GM11168 (cell line): ENCODE data around the gene IL17RD.
"Not testable (repeated sequence)": the region's sequence is repeated elsewhere in the genome, so short reads cannot be mapped to it uniquely, and the experiment has no call there.

Source experiments
- in situ Hi-C: fragments of 300-500 bp; cut with MboI; formaldehyde crosslinking; loops from one replicate; pipeline ENCODE4 v1.12.0; 2022; ENCODE audit warnings: low sequenced_read_pairs; ENCODE audit not compliant: unreplicated experiment

The IL17RD gene

GRCh38 chr3:57097536-57097935, 67.6 kb downstream of the IL17RD start:
- in situ Hi-C loops, result no loop called here

DNA sequence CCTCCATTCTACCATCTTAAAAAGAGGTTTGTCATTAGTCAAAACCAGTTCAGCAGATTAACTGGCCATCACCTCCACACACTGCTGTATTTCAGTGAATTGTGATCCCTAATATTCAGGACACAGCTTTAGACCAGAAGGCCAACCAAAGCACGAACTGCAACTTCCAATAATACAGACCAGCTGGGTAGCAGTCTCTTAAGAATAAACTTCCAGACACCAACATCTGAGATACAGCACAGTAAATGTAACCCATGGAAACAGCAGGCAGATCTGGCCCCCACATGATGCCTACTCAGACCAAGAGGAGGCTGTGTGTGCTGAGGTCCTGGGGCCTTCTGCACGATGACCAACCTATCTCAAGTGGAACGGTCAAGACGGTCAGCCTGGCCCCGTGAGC, 69.8 kb downstream of the IL17RD start:
- in situ Hi-C loops, result no loop called here

GRCh38 chr3:57094575-57094974, 70.6 kb downstream of the IL17RD start:
- in situ Hi-C loops, result no loop called here

GRCh38 chr3:57093971-57094535, 71.1 kb downstream of the IL17RD start:
- in situ Hi-C loops, result no loop called here

- in situ Hi-C loops, result no loop called here
These were observed 71.7 kb downstream of the IL17RD start for GRCh38 chr3:57093489-57093888.

- in situ Hi-C loops, result no loop called here
These were observed 73.5 kb downstream of the IL17RD start for GRCh38 chr3:57091521-57092273.

DNA sequence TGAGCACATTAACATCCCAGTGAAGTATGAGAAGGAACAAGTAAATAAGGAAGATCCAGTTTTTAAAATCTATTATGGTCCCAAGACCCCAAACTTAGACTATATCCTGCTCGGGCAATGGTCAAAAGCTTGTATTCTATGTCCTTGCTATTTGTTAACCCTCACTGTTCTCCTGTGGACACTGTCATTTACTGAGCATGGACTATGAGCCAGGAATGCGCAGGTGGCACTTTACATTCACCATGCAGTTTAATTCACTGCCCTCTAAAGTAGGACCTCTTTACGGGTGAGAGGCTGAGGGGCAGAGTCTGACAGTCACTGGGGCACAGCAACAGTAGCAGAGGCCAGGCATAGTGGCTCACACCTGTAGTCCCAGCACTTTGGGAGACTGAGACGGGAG, 76.1 kb downstream of the IL17RD start:
- in situ Hi-C loops, result no loop called here

DNA sequence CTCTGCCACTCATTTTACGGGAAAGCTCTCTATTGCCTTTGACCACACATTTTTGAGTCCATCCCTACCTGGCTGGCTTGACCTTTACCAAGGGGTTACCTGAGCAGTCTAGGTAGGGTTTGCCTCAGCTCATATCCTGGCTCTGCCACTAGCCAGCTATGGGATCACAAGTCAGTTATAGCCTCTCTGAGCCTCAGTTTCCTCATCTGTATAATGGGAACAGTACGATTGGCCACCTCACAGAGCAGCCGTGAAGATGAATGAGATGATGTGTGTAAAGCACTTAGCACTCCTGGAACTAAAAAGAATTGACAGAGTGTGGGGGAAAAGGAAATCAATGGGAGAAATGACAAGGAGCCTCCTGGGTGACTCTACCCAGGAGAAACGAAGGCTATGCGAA, 76.7 kb downstream of the IL17RD start:
- in situ Hi-C loops, result no loop called here

DNA sequence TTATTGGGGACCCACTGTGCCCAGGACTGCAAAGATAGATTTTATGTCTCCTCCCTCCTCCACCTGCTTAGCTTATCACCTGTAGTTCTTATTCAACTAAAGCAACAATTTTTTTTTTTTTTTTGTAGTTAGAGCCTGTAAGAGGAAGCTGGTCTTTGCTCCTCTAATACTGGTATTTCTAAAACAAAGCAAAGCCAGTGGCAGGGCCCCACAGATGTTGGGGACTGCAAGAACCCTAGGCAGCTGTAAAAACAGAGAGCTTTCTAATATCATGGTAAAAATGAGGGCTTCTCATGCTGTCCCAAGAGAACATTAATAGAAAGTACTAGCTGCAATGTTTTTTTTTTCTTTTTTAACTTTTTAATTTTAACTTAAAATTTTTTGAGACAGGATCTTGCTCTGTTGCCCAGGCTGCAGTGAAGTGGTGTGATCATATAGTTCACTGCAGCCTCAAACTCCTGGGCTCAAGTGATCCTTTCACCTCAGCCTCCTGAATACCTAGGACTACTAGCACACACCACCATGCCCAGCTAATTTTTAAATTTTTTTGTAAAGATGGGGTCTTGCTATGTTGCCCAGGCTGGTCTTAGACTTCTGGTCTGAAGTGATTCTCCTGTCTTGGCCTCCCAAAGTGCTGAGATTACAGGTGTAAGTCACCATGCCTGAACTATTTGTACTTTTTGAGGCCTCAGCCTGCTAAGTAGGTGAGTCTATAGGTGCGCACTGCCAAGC, 77.6 kb downstream of the IL17RD start:
- in situ Hi-C loops, result no loop called here

- in situ Hi-C loops, result no loop called here
These were observed 79.0 kb downstream of the IL17RD start for GRCh38 chr3:57086201-57086600.

- in situ Hi-C loops, result no loop called here
These were observed 79.9 kb downstream of the IL17RD start for GRCh38 chr3:57085211-57085610.

DNA sequence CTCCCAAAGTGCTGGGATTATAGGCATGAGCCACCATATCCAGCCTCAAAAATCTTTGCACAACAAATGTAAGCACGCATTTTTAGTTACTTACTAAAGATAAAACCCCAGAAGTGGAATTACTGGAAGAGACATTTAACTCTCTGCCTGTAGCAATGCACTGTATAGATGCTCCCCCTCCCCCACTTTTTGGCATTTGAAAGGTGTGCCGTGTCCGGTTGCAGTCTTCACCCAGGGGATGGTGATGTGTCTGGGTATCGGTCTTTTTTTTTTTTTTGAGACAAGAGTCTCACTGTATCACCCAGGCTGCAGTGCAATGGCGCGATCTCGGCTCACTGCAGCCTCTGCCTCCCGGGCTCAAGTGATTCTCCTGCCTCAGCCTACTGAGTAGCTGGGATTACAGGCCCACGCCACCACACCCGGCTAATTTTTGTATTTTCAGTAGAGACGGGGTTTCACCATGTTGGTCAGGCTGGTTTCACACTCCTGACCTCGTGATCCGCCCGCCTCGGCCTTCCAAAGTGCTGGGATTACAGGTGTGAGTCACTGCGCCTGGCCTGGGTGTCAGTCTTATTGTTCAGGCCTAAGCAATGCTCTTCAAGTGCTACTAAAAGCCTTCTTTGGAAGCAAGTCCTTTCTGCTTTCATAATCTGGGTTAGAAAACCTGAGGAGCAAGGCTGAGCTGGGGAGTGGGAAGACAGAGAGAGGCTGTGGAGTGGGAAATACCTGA, 81.7 kb downstream of the IL17RD start:
- in situ Hi-C loops, result not testable (repeated sequence)

GRCh38 chr3:57082481-57082880, 82.7 kb downstream of the IL17RD start:
- in situ Hi-C loops, result no loop called here

DNA sequence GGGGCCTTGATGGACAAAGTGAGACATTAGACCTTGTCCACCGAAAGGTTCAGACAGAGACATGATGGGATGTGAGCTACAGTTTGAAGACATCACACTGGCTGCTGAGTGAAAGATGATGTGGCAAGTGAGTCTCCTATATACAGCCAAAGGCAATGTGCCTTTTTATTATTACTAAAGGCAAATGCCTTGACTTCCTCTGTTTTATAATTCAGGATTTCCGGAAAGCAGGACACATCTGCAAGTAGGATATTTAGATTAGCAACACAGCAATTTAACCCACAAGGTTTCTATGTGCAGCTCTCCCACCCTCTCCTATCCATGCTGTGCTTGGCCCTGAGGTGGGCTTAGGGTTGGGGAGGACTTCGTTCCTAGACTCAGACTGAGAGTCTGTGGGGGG, 84.0 kb downstream of the IL17RD start:
- in situ Hi-C loops, result no loop called here

GRCh38 chr3:57080171-57080570, 85.0 kb downstream of the IL17RD start:
- in situ Hi-C loops, result no loop called here

DNA sequence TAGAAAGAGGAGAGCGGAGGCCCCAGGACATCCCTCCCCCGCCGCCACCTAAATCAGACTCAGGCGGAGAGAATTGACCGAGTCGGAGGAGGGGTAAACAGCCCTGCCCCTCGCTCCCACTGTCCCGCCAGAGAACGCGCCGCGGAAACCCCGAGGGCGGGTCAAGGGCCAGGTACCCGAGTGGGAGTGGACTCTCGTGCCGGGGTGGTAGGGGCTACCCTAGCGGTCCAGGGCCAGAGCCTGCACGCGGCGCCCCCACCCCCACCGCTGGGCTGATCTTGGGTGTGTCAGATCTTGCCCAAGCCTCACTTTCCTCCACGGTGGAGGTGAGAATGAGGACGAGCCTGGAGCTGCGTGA, 85.7 kb downstream of the IL17RD start:
- in situ Hi-C loops, result no loop called here

GRCh38 chr3:57078635-57079473, 86.3 kb downstream of the IL17RD start:
- in situ Hi-C loops, result no loop called here

- in situ Hi-C loops, result no loop called here
These were observed 86.9 kb downstream of the IL17RD start for GRCh38 chr3:57078344-57078634.

GRCh38 chr3:57077630-57078343, 87.4 kb downstream of the IL17RD start:
- in situ Hi-C loops, result no loop called here
